ENCODE measurements around the gene SETBP1.

Gene SETBP1

DNA sequence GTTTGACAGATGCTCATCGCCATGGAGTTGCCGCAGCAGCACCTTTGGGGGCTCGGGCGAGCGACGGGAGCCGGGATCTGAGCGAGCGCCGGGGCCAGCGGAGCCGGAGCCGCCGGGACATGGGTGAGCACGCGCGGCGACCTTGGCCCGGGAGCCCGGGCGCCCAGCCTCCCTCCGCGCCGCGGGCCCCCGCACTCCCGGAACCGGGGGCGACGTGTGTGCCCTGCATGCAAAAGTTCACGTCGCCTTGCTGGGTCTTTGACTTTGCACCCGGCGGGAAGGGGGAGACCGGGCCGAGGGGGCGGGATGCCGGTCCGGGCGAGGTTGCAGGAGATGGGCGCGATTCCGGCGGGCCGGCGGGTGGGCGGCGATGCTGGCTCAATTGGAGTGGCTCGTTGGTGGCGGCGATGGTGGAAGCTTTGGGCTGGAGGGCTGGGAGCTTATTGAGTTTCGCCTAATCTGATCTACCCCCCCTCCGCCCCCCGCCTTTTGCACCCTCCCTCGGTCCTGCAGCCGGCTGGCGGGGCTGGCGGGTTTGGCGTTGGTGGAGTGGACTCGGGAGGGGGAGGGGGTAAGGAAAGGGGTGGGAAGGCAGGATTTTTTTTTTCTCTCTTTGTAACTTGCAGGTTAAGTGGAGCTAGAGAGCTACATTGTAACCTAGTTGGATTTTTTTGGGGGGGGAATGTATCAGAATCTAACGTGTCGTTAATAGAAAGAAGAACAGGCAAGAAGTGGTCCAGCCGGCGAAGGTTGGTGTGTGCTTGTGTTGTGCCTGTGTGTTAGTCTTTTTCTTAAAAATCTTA lies at the start of gene SETBP1:
TSS of gene SETBP1 (plus strand) at position 616 of the 803 bp plus-strand sequence. CDS start 20,459 bp downstream, outside the sequence.
- peak; percentile 22 for DNase-seq

DNA sequence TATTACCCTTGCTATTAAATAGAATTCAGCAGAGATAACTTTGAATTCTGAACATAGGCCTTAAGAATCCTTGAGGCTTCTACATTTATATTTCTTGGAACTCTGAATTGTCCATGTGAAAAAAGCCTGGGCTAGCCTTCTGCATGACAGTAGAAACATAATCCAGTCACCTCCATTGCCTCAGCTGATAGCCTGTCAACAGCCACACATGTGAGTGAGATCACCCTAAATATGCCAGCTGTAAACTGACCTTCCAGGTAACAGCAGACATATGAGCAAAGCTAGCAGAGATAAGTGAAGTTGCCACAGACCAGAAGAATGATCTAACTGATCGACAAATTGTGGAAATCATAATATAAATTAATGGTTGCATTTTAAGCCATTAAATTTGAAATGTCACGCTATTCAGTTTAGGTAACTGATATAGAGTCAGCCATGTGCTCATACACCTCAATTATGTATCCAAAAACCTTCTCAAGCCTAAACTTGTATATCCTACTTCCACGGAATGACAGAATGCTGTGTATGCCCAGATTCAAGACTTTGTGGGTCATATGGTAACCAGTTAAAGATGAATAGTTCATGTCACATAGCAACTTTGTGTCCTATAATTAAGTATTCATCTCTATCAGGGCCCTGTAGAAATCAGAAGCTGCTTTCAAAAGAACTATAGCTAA lies 48.1 kb upstream of the SETBP1 start:
- no peak for DNase-seq

DNA sequence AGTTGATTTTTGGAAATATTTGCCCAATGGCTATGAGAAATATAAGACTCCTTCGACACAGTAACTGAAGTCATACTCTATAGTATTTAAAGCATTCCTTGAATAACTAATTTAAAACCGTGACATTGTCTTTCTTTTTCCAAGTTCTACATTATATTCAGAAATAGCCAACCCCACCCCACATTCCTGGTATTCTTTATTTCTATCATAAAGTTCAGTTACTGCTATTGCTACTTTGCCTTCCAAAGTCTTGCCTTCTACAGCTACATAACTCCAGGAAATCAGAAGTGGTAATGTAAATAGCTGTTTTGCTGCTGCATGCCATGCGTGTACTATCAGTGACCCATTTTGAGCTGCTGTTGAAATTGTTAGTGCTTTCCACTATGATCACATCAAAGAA lies 45.1 kb upstream of the SETBP1 start:
- DNase-seq: no peak

DNA sequence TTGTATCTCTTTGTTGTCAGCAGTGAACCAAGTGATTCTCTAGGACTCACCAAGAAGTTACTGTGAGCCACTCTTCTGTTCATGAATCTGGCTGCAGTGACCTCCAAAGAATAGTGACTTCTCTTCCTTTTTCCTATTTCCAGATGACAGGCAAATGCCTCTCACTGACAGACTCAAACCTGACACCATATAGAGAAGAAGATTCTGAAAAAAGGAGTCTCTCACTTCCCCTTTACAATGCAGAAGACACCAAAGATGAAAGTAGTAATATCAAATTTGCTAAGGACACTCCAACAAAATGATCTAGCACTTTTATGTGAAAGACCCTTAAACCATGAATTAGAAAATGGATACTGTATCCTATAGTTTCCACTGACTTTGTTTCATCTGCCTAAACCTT lies 44.4 kb upstream of the SETBP1 start:
- no peak for DNase-seq

DNA sequence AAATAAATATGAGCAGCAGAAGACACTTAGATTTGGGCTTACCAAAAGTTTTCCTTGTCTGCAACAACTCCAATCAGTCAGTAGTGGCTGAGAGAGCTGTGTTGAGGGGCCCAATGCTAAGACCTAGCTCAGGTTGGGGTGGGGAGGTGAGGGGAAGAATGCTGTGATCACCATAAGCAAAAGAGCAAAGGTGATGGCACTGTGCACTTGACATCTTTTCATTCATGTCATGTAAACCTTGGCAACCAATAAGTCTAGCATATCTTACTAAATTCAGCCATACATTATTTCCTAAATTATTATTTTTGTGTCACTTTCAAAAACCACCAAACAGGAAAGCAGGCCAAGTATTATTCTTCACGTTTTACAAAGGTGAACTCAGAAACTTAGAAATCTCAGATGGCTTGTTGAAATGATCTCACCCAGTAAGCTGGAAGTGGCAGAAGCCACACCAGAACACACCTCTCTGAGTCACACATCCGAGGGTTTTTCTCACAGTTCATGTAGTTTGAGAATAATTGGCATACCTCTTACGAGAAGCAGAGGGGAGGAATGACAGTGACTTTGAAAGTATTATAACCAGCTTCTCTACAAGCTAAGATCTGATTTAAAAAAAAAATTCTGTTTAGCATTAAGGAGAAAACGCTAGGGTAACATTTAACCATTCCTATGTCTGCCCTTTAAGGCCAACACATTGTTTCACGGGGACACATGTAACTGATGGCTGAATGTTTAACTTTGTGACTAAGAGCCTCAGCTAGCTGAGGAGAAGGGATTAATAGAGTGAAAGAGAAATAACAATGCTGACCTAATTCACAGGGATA lies 43.3 kb upstream of the SETBP1 start:
- no peak for DNase-seq

DNA sequence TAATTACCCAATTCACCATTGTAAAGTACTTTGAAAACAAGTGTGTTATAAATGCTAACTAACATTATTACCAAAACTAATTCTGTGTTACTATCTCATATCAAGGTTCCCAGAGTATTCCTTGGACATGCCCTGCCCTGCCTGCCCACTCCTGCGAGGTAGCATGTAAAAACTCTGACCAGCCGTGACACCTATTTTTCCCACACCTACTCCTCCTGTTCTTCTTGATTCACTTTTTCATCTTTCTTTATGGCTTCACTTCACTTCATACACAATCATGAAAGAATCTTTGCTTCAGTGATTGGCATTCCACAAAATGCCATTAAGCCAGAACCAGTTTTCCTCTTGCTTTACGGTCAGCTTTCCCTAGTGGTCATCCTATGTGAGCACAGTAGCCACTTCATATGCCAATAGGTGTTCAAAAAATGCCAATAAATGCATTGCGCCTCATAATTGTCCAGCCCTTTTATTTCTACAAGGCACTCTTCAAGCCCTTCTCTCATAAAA lies 42.6 kb upstream of the SETBP1 start:
- no peak for DNase-seq

DNA sequence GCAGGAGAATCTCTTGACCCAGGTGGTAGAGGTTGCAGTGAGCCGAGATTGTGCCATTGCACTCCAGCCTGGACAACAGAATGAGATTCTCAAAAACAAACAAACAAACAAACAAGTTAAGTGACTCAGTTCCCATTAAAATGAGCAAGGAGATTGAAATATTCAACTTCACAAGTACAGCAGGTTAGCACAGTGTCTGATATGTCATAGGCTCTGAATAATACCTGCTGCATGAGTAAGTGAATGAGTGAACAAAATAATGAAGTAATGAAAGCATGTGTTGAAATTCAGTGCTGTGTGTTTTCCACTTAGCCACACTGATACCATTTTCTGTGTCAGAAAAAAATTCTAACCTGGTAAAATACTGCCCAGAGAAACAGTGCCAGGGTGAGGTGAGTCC lies 41.9 kb upstream of the SETBP1 start:
- no peak for DNase-seq

DNA sequence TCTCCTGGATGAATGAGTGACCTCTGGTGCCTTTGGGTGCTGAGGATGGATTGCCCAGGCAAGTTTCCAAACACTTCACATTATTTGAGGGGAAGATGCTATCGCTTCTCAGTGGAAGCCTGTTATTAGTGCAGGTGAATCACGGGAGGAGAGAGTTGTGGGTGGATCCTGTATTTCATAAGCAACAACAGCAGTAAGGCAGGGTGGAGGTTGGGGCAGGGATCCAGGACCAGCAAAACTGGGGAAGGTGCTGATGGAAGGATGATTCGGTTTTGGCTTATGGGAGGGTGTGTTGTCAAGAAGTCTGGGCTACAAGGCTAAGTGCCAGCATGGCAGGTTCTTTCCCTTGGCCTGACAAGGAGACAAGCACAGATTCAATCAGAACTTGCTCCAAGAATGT lies 37.7 kb upstream of the SETBP1 start:
- no peak for DNase-seq

DNA sequence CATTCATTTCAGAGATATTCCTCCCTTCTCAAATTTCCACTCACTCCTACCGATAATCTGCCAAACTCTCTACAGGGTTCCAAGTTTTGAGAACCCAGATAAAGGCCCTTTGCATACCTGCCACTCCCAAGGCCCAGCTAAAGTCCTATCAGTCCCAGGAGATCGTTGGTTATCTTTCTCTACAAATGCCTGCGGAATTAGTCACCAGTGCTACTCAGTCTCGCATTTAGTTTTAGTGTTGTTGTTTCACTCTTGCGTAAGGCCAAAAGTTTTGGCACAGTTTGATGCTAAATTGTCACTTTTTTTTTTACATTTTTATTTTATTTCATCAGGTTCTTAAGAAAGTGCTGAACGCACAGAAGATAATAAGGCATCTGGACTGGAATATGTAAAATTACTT lies 29.2 kb upstream of the SETBP1 start:
- DNase-seq: no peak

DNA sequence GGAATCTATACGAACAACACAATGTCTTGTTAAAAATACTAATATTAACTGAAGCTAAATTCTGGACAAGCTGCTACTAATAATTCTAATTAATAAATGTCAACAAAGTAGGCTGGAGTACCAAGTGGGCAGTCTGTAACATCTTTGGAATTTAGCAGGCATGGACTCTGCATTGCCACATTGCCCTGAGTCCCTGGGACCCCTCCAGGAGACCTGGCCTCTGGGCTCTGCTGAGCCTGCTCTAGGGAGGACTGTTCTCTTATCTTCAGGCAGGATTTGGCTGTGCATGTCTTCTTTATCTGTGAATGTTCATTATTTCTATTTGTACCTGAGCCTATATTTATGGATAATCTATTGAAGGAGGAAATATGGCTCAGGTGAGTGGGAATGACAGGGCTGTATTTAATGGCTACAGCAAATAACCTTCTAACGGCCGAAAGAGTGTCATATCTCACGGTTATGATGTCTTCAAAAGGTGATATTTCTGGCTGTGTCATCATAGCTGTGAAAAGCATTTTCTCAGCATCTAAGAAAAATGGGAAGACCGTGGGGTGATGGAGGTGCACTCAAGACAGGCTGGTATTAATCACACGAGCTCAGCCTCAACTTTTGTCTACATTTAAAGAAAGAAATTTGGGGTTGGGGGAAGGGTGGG lies 28.6 kb upstream of the SETBP1 start:
- no peak for DNase-seq

DNA sequence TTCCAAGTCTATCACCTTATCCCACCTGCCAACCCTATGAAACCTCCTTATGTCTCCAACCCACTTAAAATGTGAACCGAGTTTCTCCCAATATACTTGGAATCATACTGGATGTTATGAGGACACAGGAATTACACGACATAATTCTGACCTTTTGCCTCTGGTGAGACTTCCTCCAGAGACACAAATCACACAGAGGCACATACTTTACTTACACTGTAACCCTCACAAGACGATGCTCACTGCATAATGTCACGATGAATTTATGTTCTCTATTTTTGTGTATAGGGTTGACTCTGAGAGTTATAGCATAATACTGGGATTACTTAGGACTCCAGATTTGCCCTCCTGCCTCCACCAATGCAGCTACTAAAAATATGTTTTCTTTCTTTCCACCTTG lies 28.0 kb upstream of the SETBP1 start:
- no peak for DNase-seq

DNA sequence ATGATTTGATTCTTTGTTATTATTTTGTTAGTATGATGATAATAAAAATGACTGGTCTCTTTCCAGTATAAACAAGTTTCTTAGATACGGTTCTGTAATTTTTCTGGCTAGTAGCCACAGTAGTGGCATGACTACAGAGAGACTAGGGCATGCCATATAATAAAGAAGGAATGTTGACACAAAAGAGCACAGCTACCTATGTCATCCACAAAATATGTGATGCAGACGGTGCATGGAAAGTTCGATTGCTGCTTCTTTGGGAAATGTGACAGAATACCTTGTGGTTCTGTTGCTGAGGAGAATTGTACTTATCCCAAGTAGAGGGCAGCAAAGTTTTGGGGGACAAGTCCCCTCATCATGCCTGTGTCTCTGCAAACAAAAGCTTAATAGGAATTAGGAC lies 26.1 kb upstream of the SETBP1 start:
- no peak for DNase-seq

DNA sequence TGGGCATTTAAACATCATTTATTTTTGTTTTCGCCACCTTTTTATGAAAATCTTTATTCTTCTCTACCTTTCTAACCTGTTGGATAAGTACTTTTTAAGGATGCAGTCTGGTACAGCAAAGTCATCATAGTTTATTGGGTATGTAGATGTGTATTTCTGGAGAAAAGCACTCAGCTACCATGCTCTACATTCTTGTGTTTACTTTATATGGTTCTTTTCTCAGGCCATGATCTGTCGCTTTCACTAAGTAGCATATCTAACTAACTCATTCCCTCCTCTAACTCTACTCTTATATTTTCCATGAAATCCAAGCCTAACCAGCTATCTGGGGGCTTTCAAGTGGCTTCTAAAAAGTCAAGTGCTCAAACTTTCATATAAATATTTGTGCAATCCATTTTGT lies 25.3 kb upstream of the SETBP1 start:
- DNase-seq: no peak

DNA sequence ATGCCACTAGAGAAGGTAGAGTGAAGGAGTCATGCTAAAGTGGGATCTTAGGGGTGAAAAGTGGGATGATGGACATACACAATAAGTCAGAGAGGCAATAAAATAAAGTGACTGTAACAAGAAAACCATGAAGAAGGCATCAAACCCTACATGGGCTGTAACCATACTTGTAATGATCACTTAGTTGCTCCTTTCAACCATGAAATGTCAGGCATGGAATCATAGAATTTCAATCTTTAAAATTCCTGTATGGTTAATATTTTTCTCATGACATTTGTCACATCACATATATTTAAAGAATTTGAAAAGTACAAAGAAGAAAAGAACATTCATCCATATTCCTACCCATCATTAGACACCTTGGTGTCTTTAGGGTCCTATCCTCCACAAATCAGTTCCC lies 20.9 kb upstream of the SETBP1 start:
- DNase-seq: no peak

DNA sequence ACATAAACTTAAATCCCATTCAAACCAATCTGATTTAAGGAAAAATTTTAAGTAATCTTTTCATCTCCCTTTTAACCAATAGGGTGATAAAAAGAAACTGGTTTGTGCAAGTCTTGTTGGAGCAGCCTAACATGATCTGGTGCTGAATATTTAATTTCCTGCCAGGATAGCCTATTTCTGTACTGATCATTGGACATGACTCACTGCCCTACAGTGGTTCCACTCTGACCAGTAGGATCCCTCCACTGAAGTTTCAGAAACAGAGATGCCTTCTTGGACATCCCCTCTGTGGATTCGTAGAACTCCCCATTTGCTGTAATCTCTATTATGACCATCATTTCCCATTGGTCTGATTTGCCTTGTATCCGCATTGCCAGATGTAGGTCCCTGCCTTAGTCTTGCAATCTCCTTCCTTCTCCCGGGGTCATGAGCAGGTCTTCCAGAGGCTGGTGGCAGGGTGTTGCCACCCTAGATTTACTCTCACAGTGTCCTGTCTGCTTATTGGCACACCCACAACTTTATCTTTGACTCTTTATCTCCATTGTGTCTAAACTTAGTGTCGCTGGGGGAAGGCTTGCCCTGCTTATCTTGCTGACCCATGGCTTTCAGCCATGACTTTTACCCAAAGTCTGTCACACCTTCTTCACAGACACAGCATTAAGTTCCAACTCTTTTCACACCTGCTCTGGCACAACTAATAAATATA lies 12.3 kb upstream of the SETBP1 start:
- DNase-seq: no peak

DNA sequence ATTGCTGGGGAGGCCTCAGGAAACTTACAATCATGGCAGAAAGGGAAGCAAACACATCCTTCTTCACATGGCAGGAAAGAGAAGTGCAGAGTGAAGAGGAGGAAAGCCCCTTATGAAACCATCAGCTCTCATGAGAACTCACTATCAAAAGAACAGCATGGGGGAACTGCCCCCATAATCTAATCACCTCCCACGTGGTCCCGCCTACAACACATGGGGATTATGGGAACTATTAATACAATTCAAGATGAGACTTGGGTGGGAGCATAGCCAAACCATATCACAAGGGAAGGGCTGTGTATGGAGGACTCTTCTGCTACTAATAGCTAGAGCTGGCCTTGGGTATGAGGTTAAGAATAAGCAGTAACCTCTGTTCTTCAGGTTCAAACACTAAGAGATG lies 8.8 kb upstream of the SETBP1 start:
- no peak for DNase-seq

DNA sequence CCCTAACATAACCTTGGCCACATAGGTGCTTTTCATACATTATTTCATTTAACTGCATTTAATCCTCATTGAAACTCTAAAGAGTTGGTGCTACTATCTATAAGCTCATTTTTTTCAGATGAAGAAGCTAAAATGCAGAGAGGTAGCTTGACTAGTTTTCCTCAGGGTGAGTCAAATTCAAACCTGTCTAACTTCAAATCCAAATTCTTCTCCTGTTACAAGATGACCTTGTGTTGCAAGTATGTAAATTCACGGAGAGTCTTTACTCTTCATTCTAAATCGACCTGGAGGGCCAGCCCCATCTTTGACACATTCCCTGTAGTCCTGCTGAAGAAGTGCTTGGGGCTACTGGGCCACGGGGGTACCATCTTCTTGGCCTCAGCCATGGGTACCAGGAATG lies 8.2 kb upstream of the SETBP1 start:
- no peak for DNase-seq

DNA sequence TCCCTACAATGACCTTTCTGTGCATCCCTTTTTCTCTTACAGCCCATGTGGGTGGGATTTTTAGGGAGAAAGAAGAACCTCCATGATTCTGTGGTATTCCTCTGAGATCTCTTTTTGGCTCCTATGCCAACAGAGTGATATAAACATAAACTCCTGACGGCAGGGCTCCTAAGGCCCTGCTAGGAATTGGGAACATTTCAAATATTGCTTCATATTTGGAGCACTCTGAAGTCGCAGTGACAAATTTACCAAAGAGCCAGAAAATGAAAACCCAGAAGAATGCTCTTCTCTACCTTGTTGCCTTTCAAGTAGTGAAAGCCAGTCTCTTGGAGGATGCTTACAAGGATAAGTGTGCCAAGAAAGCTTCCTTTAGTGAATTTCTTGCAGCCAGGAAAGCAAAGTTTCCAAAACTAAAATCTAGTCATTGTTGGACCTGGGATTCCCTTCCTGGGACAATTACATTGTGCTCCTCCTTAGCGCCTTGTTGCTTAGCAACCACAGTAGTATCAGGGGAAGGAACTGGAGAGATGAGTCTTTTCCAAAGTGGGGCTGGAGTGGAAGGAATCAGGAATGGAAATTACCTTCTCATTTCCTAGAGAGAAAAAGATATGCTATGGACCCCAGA lies 7.3 kb upstream of the SETBP1 start:
- DNase-seq: no peak

DNA sequence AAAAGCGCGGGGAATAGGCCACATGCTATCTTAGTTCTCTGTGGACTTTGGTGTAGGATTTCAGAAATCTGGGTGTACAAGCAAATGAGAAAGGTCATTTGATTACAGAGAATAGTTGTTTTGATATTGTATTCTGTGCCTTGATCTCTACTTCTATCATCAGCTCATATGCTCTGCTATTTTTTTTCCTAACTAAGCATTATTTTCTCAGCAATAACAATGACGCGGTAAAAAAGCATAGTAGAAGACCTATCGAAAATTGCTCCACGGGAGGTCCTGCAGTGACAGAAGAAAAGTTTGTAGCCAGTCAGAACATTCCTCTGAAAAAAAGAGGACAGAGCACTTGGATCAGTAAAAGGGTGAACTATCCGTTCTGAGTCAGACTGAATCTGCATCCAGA lies 2.8 kb upstream of the SETBP1 start:
- DNase-seq: no peak

DNA sequence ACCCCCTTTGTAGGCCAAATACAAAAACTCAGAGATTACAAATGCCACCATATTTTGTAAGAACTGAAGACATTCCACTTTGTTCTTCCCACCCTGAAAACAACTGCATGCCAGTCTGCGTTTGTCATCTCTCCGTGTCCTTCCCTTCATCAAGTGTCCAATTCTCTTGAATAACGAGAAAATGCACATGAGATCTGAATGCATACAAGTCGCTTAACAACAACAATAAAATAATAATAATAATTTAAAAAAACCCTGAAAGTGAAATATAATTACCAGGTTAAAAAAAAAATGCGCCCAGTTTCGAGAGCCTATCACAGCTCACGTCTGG lies 2.0 kb upstream of the SETBP1 start:
- no peak for DNase-seq

DNA sequence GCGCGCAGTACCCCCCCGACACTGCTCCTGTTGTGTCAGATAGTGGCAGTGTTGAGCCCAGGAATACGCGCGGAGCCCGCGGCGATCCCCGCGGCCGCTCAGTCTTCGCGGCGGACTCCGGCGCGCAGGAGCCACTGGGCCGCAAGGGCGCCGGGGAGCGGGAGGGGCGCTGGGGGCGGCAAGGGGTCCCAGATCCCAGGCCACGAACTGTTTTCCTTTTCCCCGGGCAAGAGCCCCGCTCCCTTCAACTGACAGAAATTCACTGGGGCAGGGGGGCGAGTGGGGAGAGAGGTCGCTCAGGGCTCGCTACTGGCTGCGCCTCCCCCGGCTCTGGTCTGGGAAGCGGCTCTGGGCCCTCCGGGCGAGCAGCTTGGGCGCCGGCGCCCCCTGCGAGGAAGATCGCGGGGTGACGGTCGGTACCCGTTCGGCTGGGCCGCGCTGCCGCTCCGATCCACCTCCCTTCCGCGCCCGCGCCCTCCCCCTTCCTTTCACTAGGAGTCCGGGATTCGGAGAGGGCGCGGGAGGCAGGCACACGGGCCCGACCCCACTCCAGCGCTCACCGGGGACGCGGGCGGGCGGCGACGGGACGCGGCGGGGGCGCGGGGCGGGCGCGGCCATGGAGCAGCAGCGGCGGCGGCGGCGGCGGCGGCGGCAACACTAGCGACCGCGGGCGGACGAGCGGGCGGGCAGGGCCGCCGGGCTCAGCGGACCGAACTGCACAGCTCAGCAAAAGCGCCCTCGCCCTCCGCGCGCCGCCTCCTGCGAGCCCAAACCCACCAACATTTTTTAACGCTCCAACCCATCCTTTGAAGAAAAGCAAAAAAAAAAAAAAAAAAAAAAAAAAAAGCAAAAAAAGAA lies 1.4 kb upstream of the SETBP1 start:
- peak; percentile 60 for DNase-seq
